ENCODE results near the gene CHIA.

GRCh38 chr1:111272081-111272480, 18.6 kb upstream of the CHIA start:
- TF ChIP-seq CREB1 (IDR thresholded peaks at IDR 0.05) (no peak), CREB1 (CRISPR knock-in tag; IDR thresholded peaks at IDR 0.05) (no peak), ELF4 (CRISPR knock-in tag; IDR thresholded peaks at IDR 0.05) (no peak), REST (IDR thresholded peaks at IDR 0.05; ENCODE audit: borderline replicate concordance) (no peak), REST (CRISPR knock-in tag; IDR thresholded peaks at IDR 0.05; ENCODE audit: low read depth) (no peak), SIN3A (IDR thresholded peaks at IDR 0.05; ENCODE audit: borderline replicate concordance in 2 of 2, control insufficient read depth in 1 of 2, low read depth in 2 of 2, low read length in 2 of 2) (no peak), EHMT2 (IDR thresholded peaks at IDR 0.05) (no peak), MAX (CRISPR knock-in tag; IDR thresholded peaks at IDR 0.05) (no peak), ZC3H8 (IDR thresholded peaks at IDR 0.05) (no peak), RFX5 (IDR thresholded peaks at IDR 0.05; ENCODE audit: low read depth, low read length) (no peak), CTCFL (IDR thresholded peaks at IDR 0.05; ENCODE audit: borderline replicate concordance, insufficient read depth, low read depth, low read length, poor library complexity, severe bottlenecking) (no peak), CTCF (IDR thresholded peaks at IDR 0.05 in 2 of 3, conservative IDR thresholded peaks at IDR 0.05 in 1 of 3; ENCODE audit: insufficient read depth in 2 of 3, low read depth in 1 of 3, low read length in 3 of 3) (no peak), ZEB2 (IDR thresholded peaks at IDR 0.05) (no peak), MAZ (CRISPR knock-in tag; conservative IDR thresholded peaks at IDR 0.05 in 1 of 2, IDR thresholded peaks at IDR 0.05 in 1 of 2) (no peak), EP300 (IDR thresholded peaks at IDR 0.05; ENCODE audit: low read length) (no peak)
